ENCODE measurements around the gene CACNA1I.

The CACNA1I gene

GRCh38 chr22:39536711-39537110, 33.8 kb upstream of the CACNA1I start:
- TF ChIP-seq EGR1 (IDR thresholded peaks at IDR 0.05), result no peak

- TF ChIP-seq NFIC (IDR thresholded peaks at IDR 0.05) (no peak), ZBTB7A (IDR thresholded peaks at IDR 0.05; ENCODE audit: low read depth) (no peak)
Measured at GRCh38 chr22:39537975-39538374, 32.6 kb upstream of the CACNA1I start.

DNA sequence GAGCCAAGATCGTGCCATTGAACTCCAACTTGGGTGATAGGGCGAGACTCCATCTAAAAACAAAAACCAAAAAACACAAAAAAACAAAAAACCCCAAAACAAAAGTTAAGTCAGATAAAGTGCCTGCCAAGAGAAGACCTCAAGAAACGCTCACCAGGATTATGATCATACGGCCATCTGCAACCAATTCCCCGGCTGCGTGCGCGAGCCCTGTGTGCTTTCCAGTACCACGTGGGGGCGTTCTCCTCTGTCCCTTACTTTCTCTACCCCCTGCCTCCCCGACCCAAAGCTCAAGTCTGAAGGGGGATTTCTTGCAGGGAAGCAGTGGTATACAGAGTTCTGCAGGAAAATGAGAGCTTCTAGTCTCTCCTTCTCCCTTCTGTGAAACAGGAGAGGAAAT, 27.5 kb upstream of the CACNA1I start:
- TF ChIP-seq USF1 (IDR thresholded peaks at IDR 0.05) (no peak), RAD21 (IDR thresholded peaks at IDR 0.05; ENCODE audit: low read depth) (peak; percentile 68)

DNA sequence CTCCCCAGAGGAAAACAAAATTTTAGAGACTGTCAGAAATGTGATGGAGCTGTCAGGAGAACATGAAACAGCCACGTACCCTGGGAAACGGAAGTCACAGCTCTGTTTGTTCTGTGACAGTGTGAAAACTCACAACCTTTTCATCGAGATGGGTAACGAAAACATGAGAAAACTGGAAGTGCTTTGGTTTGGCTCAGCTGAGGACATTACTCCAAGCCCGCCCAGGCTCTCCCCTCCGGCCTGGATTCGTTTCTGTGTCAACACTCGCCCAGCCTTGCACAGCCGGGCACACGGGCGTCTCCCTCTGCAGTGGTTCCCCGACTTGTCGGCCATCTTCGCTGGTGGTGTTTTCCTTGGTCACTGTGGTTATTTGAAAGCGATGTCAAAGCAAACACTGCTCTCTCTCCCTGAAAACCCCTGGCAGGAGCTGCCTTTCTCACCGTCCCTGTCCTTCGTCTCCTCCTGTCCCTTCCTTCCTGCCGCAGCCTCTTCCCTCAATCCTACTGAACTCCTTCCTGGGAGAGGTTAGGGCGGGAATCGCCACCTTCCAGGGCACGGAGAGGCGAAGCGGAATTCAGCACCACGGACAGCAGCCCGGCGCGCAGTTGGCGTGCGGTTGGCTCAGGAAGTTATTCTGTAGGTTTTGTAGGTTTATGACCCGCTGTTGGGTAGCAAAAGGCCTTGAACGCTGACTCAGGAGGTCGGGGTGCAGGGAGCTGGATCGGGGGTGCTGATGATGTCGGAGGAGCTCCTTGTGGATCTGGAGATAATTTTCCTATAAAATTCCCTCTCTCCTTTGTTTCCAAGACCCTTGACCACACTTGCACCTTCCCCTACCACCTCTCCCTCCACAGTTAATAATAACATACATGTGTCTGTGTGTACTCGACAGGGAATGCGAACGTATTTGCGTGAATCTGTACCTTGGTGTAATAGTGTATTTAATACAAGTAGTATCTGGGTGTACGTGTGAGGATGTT, 24.9 kb upstream of the CACNA1I start:
- TF ChIP-seq USF1 (IDR thresholded peaks at IDR 0.05) (no peak), EP300 (IDR thresholded peaks at IDR 0.05; ENCODE audit: borderline replicate concordance) (no peak), MAX (IDR thresholded peaks at IDR 0.05) (peak; percentile 83), RAD21 (IDR thresholded peaks at IDR 0.05; ENCODE audit: low read depth) (peak; percentile 11; the same call in 1 of the 2 replicates), TEAD4 (IDR thresholded peaks at IDR 0.05) (peak; percentile 53), EGR1 (IDR thresholded peaks at IDR 0.05) (no peak), CREB1 (IDR thresholded peaks at IDR 0.05; ENCODE audit: low read depth) (no peak)
- TF ChIP-seq, protein P1, sequence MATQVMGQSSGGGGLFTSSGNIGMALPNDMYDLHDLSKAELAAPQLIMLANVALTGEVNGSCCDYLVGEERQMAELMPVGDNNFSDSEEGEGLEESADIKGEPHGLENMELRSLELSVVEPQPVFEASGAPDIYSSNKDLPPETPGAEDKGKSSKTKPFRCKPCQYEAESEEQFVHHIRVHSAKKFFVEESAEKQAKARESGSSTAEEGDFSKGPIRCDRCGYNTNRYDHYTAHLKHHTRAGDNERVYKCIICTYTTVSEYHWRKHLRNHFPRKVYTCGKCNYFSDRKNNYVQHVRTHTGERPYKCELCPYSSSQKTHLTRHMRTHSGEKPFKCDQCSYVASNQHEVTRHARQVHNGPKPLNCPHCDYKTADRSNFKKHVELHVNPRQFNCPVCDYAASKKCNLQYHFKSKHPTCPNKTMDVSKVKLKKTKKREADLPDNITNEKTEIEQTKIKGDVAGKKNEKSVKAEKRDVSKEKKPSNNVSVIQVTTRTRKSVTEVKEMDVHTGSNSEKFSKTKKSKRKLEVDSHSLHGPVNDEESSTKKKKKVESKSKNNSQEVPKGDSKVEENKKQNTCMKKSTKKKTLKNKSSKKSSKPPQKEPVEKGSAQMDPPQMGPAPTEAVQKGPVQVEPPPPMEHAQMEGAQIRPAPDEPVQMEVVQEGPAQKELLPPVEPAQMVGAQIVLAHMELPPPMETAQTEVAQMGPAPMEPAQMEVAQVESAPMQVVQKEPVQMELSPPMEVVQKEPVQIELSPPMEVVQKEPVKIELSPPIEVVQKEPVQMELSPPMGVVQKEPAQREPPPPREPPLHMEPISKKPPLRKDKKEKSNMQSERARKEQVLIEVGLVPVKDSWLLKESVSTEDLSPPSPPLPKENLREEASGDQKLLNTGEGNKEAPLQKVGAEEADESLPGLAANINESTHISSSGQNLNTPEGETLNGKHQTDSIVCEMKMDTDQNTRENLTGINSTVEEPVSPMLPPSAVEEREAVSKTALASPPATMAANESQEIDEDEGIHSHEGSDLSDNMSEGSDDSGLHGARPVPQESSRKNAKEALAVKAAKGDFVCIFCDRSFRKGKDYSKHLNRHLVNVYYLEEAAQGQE (IDR thresholded peaks at IDR 0.05; ENCODE audit: low read depth), result peak; percentile 99

GRCh38 chr22:39546889-39547586, 23.5 kb upstream of the CACNA1I start:
- no peak for TF ChIP-seq CEBPB (IDR thresholded peaks at IDR 0.05)
- no peak for TF ChIP-seq EP300 (IDR thresholded peaks at IDR 0.05; ENCODE audit: borderline replicate concordance)
- no peak for TF ChIP-seq FOXM1 (IDR thresholded peaks at IDR 0.05; ENCODE audit: borderline replicate concordance, low read depth)
- TF ChIP-seq YY1 (IDR thresholded peaks at IDR 0.05; ENCODE audit: low read depth), result no peak
- TF ChIP-seq CREB1 (IDR thresholded peaks at IDR 0.05; ENCODE audit: low read depth), result no peak
- TF ChIP-seq, protein P1 (IDR thresholded peaks at IDR 0.05; ENCODE audit: low read depth), result no peak
- no peak for TF ChIP-seq TAF1 (IDR thresholded peaks at IDR 0.05; ENCODE audit: low read depth)
- TF ChIP-seq NFIC (IDR thresholded peaks at IDR 0.05), result no peak
- TF ChIP-seq USF1 (IDR thresholded peaks at IDR 0.05), result no peak
- no peak for TF ChIP-seq RAD21 (IDR thresholded peaks at IDR 0.05; ENCODE audit: low read depth)
- no peak for TF ChIP-seq TCF12 (IDR thresholded peaks at IDR 0.05; ENCODE audit: low read depth)
- no peak for TF ChIP-seq MAX (IDR thresholded peaks at IDR 0.05)
- no peak for TF ChIP-seq TEAD4 (IDR thresholded peaks at IDR 0.05)
- no peak for TF ChIP-seq ZBTB7A (IDR thresholded peaks at IDR 0.05; ENCODE audit: low read depth)

GRCh38 chr22:39547587-39547947, 23.0 kb upstream of the CACNA1I start:
- TF ChIP-seq YY1 (IDR thresholded peaks at IDR 0.05; ENCODE audit: low read depth), result no peak
- TF ChIP-seq NFIC (IDR thresholded peaks at IDR 0.05), result no peak
- no peak for TF ChIP-seq CREB1 (IDR thresholded peaks at IDR 0.05; ENCODE audit: low read depth)
- no peak for TF ChIP-seq MAX (IDR thresholded peaks at IDR 0.05)
- TF ChIP-seq TEAD4 (IDR thresholded peaks at IDR 0.05), result no peak
- no peak for TF ChIP-seq EGR1 (IDR thresholded peaks at IDR 0.05)
- TF ChIP-seq EP300 (IDR thresholded peaks at IDR 0.05; ENCODE audit: borderline replicate concordance), result no peak
- no peak for TF ChIP-seq ZBTB7A (IDR thresholded peaks at IDR 0.05; ENCODE audit: low read depth)
- TF ChIP-seq FOXM1 (IDR thresholded peaks at IDR 0.05; ENCODE audit: borderline replicate concordance, low read depth), result no peak
- TF ChIP-seq, protein P1 (IDR thresholded peaks at IDR 0.05; ENCODE audit: low read depth), result no peak
- no peak for TF ChIP-seq RAD21 (IDR thresholded peaks at IDR 0.05; ENCODE audit: low read depth)

Measured in Ishikawa (cell line).